ENCODE results near the gene SRP19.

DNA sequence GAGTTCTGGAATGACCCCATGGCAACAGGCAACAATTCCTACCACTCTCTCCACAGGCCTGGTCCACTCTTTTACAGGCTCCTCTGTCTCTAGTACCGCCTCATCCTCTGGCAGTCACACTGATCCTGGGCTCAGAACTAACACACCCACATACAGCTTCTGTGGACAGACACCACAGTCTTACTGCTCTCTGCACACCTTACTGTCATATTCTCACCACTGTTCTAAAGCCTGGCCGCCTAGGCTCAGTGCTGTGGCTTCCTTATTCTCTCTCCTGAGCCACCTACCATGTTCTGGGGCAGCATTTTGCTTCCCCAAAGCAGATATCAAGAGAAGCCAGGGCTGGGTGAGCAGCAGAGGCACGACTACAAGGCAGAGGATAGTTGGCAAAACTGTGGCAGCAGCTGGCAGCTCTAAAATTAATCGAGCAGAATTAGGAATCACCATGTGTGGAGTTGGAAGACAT, 46.1 kb downstream of the SRP19 start:
- TF ChIP-seq, protein P1, sequence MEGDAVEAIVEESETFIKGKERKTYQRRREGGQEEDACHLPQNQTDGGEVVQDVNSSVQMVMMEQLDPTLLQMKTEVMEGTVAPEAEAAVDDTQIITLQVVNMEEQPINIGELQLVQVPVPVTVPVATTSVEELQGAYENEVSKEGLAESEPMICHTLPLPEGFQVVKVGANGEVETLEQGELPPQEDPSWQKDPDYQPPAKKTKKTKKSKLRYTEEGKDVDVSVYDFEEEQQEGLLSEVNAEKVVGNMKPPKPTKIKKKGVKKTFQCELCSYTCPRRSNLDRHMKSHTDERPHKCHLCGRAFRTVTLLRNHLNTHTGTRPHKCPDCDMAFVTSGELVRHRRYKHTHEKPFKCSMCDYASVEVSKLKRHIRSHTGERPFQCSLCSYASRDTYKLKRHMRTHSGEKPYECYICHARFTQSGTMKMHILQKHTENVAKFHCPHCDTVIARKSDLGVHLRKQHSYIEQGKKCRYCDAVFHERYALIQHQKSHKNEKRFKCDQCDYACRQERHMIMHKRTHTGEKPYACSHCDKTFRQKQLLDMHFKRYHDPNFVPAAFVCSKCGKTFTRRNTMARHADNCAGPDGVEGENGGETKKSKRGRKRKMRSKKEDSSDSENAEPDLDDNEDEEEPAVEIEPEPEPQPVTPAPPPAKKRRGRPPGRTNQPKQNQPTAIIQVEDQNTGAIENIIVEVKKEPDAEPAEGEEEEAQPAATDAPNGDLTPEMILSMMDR (conservative IDR thresholded peaks at IDR 0.05) = no peak
- no peak for TF ChIP-seq ZFX (IDR thresholded peaks at IDR 0.05)
